DMS153 treated with DMSO at 0.1 percent for 48 hours (cell line): ENCODE data around the gene MRTFB.

ENCODE experiments used
- DNase-seq: peaks from one replicate; lab custom pipeline; 2025; ENCODE audit not compliant: unreplicated experiment; lab: John Stamatoyannopoulos, UW

Gene MRTFB

GRCh38 chr16:14280541-14280940 is 209.4 kb downstream of the MRTFB start:
- DNase-seq = no peak

- DNase-seq = no peak
Observed at GRCh38 chr16:14283786-14284185, 212.7 kb downstream of the MRTFB start.

- DNase-seq = no peak
Observed at GRCh38 chr16:14284371-14284770, 213.3 kb downstream of the MRTFB start.

- DNase-seq = no peak
Observed at GRCh38 chr16:14284930-14285512, 213.9 kb downstream of the MRTFB start.

GRCh38 chr16:14285513-14286367 is 214.6 kb downstream of the MRTFB start:
- peak; percentile 78 for DNase-seq

GRCh38 chr16:14286368-14287230 is 215.5 kb downstream of the MRTFB start:
- DNase-seq = no peak

- no peak for DNase-seq
Observed at GRCh38 chr16:14289692-14290340, 218.7 kb downstream of the MRTFB start.

- DNase-seq = no peak
Observed at GRCh38 chr16:14291286-14291685, 220.2 kb downstream of the MRTFB start.

GRCh38 chr16:14292051-14292825 is 221.1 kb downstream of the MRTFB start:
- DNase-seq = no peak

- DNase-seq = no peak
Observed at GRCh38 chr16:14296663-14297062, 225.5 kb downstream of the MRTFB start.

- DNase-seq = no peak
Observed at GRCh38 chr16:14298374-14299122, 227.4 kb downstream of the MRTFB start.

- peak; percentile 36 for DNase-seq
Observed at GRCh38 chr16:14300705-14301168, 229.6 kb downstream of the MRTFB start.

GRCh38 chr16:14301169-14302030 is 230.3 kb downstream of the MRTFB start:
- no peak for DNase-seq

GRCh38 chr16:14302031-14302398 is 230.9 kb downstream of the MRTFB start:
- DNase-seq = no peak

GRCh38 chr16:14302399-14303181 is 231.5 kb downstream of the MRTFB start:
- no peak for DNase-seq

GRCh38 chr16:14303182-14303618 is 232.1 kb downstream of the MRTFB start:
- DNase-seq = no peak

- DNase-seq = no peak
Observed at GRCh38 chr16:14303639-14304394, 232.7 kb downstream of the MRTFB start.
